GM18519 (cell line): ENCODE measurements around the gene GRAMD4.

Source experiments
- ATAC-seq: cut with Tn5 transposase; IDR thresholded peaks from one replicate; pipeline ENCODE4 v1.9.1; 2021; ENCODE audit warnings: mild to moderate bottlenecking, moderate library complexity; ENCODE audit not compliant: unreplicated experiment, low FRiP score

The GRAMD4 gene

GRCh38 chr22:46682011-46682731 is 62.0 kb downstream of the GRAMD4 start:
- no peak for ATAC-seq

DNA sequence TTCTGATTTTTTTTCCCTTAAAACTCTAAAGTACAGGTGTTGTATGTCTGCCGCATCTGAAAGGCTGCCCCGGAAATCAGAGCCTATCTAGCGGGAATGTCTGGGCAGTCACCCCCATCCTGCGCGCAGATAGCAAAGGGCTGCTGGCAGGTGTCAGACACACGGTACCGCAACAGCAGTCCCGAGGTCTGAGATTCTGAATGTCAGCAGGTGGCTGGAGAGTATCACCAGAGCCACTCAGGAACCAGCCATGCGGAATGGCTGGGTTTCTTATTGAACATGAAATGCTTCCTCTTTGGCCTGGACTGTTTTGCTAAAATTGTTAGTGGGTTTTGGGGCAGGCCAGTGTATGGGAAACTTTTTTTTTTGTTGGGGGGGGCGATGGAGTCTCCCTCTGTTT is 64.5 kb downstream of the GRAMD4 start:
- ATAC-seq: no peak

GRCh38 chr22:46686221-46687047 is 66.2 kb downstream of the GRAMD4 start:
- no peak for ATAC-seq

DNA sequence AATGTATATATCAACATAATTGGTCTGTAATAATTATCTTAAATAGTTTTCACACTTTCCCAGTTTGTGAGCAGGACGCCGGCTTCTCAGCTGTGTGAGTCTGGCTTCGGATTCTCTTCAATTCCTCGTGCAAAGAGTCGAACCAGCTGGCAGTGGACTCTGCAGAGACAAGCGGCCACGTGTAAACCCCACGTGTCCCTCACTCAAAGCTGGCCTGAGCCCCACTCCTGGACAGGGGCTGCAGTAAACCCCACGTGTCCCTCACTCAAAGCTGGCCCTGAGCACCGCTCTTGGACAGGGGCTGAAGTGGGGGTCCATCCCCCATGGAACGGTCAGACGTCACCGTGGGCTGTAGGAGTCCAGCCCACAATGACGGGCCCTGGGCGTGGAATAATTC is 66.9 kb downstream of the GRAMD4 start:
- no peak for ATAC-seq

DNA sequence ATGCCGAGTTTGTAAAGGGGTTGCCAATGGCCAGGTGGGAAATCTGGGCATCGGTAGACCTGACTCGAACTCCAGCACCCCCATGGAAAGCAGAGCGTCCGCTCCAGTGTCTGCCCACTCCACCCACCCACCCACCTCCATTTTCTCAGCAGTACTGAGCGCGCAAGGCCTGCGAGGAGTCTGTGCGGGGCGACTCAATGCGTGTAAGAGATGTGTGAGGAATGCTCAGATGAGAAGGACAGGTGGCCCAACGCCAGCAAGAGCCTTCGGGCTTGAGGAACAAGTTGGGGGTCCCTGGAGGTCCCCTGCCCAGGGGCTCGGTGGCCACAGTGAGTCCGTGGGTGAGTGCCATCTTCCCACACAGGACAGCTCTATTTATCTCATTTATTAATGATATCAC is 67.3 kb downstream of the GRAMD4 start:
- ATAC-seq: no peak

- ATAC-seq: no peak
Observed at GRCh38 chr22:46688949-46689348, 68.8 kb downstream of the GRAMD4 start.

DNA sequence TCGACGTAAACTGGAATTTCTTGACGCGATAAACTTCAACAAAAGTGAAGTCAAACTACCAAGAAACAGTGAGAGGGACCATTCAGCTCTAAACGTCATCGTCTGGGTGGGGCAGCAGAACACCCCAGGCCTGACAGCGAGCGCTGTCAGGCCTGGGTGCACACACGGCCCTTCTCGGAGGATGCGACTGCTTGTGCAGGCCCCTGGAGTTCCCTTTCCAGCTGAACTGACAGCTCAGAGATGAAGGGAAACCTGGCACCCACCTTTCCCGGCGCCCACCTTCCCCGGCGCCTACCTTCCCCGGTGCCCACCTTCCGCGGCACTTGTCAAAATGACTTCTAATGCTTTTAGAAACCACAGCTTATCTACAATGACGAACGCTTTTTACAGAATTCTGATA is 70.0 kb downstream of the GRAMD4 start:
- no peak for ATAC-seq

GRCh38 chr22:46691571-46691970 is 71.4 kb downstream of the GRAMD4 start:
- ATAC-seq: no peak

DNA sequence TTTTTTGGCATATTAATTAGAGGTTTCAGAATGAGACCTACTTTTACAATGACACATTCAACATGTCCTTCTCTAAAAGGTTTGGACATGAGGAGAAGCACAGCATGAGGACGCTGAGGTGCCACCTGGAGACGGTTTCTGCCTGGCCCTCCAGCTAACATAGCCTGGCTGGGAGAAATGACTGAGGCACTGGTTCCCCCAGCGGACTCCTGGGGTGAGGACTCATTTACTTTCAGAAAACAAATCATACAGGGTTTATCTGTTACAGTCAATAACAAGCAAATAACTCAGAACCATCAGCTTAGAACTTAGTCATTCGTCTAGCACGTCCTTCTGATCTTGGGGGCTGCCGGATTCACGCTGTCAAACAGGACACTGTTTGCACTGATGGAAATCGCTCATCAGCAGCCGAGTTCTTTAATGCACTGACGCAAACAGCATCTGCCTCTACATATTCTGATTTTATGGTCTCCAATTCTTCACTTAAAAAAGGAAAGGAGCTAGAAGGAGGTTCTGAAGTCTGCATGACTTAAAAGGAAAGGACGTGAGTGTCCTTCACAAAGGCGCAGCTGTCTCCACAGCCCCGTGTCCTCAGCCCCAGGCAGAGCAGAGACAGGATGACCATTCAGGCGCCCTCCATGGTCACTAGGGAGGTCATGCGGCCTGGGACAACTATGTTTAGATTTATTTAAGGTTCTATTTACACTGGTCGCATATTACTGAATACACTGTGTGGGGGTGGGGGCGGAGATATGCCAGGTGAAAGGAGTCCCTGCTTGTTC is 73.6 kb downstream of the GRAMD4 start:
- no peak for ATAC-seq

DNA sequence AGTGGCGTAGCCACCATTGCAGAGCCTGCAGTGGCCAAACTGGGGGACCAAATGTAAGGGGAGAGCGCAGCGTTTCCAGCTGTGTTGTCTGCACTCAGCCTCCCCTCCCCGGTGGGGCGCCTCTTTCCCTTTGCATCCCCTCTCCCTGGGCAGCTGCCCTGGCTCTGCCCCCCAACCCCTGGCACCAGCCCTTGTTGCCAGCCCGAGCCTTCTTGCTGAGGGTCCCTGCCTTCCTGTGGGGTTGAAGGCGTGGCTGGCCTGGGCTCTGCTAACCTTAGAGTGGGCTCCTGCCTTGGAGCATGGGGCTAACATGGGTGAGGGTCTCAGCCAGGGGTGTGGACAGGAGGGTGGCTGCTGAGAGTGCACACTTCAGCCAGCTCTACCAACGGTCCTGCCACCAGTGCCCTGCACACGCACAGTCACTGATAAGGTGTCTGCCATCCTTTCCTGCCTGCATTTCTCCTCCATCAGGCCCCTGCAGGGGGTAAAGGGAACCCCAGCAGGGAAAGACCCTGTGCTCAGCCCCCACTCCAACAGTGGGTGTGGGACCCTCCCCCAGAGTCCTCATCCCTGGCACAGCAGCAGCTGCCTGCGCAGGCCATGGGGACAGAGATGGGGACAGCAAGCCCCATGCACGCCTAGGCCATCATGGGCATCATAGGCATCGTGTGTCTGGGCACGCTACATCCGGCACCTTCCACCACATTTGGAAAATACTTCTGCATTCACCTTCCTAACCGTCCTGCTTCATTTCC is 74.4 kb downstream of the GRAMD4 start:
- no peak for ATAC-seq

DNA sequence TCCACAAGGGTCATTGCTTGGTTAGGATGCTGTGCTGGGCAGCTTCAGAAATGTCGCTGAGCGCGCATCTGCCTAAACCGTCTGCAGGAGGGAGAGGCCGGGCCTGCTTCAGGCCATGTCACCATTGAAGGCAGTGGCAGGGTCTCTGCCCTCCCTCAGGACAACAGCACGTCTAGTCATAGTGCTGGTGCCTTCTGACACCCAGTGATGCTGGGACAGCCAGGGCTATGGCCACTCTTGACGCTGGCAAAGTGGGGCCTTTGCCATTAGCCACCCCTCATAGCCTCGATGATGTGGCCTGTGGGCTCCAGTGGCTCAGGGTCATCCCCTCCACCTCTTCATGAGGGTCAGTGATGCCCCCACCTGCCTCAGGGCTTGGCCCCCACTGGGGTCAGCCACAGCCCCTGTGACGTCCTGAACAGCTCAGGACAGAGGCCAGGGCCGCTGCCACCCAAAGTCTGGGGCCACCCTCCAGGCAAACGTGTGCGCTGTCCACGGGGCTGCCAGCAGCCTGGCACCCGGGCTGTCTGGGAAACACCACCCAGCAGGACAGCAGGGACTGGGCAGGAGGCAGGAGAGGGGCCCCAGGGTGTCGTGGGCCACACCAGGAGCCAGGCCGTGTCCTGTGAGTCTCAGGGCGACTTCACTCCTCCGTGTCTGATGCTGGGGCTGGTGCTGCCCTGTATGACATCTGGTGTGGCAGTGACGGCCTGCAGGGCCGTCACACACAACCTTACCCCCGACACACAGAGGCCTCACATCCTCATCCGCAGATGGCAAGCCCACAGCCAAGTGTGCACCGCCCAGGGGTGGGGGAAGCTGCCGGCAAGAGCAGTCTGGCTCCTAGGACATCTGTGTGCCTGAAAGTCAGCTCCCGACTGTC is 75.4 kb downstream of the GRAMD4 start:
- no peak for ATAC-seq

DNA sequence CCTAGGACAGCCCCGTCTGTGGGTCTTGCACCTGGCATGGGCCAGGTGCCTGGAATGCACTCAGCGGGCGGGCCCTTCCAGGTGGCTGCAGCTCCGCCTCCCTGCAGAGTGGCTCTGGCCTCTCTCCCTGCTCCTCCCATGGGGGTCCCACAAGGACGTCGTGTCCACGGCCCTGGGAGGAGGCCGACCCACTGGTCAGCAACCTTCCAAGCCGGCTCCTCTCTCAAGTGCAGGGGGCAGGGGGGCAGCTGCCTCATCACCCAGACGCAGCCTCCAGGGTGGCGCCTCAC is 76.0 kb downstream of the GRAMD4 start:
- ATAC-seq: no peak

- no peak for ATAC-seq
Observed at GRCh38 chr22:46696614-46697013, 76.4 kb downstream of the GRAMD4 start.

DNA sequence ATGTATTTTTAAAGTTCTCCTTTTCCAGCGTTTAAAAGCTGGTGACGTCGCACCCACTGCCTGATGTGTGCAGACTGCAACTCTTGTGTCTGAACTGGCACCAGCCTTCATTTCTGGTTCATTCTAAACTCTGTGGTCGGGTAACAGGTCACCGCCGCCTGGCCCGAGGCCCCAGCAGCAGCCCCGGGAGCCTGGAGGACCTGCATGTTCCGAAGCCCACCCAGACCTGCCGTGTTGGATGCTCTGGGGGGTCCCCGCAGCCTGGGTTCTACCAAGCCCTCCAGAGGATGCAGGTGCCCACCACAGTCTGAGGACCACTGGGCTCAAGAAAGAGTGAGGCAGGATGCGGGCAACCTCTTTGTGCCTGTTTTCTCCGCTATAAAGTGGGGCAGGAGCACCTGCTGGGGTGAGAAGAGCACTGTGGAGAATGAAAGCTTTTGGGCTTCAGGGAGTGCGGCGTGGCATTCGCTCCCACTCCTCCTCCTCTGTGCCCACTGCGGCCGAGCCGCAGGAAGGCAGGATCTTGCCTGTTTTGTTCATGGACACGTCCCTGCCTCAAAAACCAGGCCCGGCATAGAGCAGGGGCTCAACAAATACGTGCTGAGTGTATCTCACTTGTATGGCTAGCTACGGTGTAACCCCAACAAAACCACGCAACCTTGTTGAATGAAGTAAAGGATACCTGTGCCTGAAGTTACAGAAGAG is 77.8 kb downstream of the GRAMD4 start:
- ATAC-seq: no peak

DNA sequence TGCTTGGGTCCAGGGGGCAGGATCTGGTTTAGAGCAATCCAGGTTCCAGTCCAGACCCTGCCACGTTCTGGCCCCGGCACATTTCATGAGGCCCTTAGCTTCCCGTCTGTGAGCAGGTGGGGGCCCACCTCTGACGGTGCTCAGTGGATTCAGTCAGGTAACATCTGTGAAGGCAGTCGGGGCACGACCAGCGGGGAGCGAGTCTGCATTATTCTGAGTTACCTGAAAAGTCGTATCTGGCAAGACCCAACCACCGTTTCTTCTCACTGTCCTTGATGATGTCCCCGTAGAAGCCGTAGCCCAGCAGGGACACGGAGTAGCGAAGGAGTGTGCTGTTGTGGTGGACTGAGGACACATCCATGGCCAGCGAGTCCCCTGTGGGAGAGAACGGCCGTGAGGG is 78.9 kb downstream of the GRAMD4 start:
- no peak for ATAC-seq

- no peak for ATAC-seq
Observed at GRCh38 chr22:46701262-46701661, 81.1 kb downstream of the GRAMD4 start.

DNA sequence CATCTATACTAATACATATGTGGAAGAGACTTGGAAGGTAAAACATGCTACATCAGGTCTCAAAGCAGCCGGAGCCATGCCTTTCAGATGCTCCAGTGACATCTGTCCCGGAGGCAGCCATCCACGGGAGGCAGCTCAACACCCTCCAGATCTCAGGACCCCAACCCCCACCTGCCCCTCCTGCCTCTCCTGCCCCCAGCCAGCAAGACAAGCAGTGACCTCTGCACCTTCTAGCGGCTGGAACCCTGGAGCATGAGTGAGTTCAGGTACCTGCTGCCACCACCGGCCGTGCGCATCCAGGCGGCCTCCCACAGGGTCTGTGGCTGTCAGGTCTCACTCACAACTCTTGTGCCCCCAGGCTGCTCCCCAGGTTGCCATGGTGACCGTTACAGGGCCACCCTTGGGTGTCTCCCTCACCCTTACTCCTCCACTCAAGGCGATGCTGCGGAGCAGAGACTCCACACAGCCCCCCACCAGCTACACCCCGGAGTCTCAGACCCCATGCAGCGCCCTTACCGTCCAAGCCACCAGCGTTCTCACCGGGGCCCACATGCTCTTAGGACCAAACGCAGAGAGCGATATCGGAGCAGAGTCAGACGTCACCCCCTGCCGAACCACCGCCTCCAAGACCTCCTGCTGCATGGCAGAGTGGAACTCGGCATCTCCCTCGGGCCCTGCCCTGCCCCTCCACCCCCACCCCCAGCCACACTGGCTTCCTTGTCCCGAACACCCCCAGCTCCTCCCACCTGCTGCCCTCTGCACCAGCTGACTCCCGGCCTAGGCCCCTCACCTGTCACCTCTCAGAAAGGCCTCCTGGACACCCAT is 83.2 kb downstream of the GRAMD4 start:
- ATAC-seq: no peak

GRCh38 chr22:46703996-46704370 is 83.8 kb downstream of the GRAMD4 start:
- ATAC-seq: no peak
